RWPE2 (cell line): Measurements from ENCODE around the gene TTLL5.

ENCODE experiments used
- ATAC-seq: fragments of 200-7000 bp; cut with Tn5 transposase; 3 replicates; pipeline ENCODE4 v1.9.1; 2021; ENCODE audit warnings: low read depth
- DNase-seq: peaks from one replicate; pipeline ENCODE4 v3.0.0-alpha.2; 2020; ENCODE audit warnings: low spot score
- H3K27ac ChIP-seq: fragments of 450-650 bp; 2 replicates; pipeline ENCODE4 v1.5.1; 2017; ENCODE audit warnings: mild to moderate bottlenecking; ENCODE audit not compliant: poor library complexity, severe bottlenecking
- H3K27me3 ChIP-seq: fragments of 250-450 bp; sonication (Bioruptor Pico); 2 replicates; pipeline ENCODE4 v1.5.1; 2021; ENCODE audit warnings: mild to moderate bottlenecking, moderate library complexity; ENCODE audit not compliant: insufficient read depth, poor library complexity, severe bottlenecking
- H3K36me3 ChIP-seq: fragments of 250-450 bp; sonication (Bioruptor Pico); 2 replicates; pipeline ENCODE4 v1.5.1; 2020; ENCODE audit warnings: low read depth, mild to moderate bottlenecking, moderate library complexity
- H3K4me1 ChIP-seq: fragments of 250-450 bp; sonication (Bioruptor Pico); 2 replicates; pipeline ENCODE4 v1.5.1; 2021; ENCODE audit warnings: mild to moderate bottlenecking, moderate library complexity; ENCODE audit not compliant: insufficient read depth, poor library complexity, severe bottlenecking
- H3K4me3 ChIP-seq: fragments of 250-450 bp; sonication (Bioruptor Pico); 2 replicates; pipeline ENCODE4 v1.5.1; 2021; ENCODE audit warnings: mild to moderate bottlenecking, moderate library complexity; ENCODE audit not compliant: severe bottlenecking
- H3K9me3 ChIP-seq: fragments of 250-450 bp; sonication (Bioruptor Pico); 2 replicates; pipeline ENCODE4 v1.5.1; 2021; ENCODE audit warnings: mild to moderate bottlenecking, moderate library complexity; ENCODE audit not compliant: severe bottlenecking
- TF ChIP-seq, protein P1 (sequence below): fragments of 450-650 bp; IDR thresholded peaks from one replicate; pipeline ENCODE4 v1.5.1; 2017; ENCODE audit warnings: mild to moderate bottlenecking, moderate library complexity; ENCODE audit not compliant: poor library complexity, severe bottlenecking

The TTLL5 gene

DNA sequence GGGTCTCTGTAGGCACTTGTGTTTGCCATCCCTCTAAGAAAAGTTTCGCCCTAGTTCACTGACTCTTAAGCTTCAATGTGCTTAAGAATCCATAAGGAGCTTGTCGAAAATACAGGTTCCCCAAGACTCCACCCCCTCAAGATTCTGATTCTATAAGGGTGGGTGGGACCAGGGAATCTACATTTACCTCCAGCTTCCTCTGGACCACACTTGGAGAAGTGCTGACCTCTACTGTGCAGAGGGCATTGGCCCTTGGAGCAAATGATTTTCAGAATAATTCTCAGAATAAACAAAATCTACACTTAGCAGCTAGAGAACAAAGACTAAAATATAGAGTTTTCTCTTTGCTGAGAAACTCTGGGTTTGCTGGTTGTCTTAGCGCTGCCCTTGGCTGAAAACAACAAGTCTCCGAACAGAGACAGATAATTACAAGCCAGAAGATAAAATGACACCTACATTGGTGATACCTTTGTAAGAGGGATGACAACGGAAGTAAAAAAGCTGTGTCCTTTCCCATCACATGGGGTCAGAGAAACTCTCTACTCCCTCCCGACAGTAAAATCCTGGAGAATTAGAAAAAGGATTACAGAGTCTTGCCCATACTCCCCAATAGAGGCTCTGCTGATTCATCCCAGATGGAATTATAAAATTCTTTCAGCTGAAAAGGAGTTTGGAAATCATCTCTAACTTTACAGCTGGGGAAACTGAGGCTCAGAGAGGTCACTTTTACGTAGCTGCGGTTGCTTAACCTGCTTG lies 316.0 kb downstream of the TTLL5 start:
- ATAC-seq, result no peak
- no peak overlapping the region for H3K4me3 ChIP-seq

DNA sequence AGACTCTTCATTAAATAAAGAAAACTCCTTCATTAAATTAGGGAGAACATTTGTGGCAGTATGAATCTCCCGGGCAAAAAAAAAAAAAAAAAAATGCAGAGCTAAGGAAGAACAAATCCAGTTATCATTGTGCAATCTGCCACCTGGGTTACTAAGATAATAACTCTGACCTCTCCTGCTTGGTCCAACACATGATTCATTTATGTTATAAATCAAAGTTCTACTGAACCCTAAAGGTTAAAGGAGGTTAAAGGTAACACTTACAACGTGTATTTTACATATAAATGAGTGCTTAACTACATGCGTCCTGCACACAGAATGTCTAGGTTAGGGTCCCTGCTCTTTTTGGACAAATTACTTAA lies 316.5 kb downstream of the TTLL5 start:
- DNase-seq (no peak), ATAC-seq (no peak)
- peaks cover 5% of the 10 kb centered on the region for H3K4me1 ChIP-seq
- no peaks in the 10 kb centered on the region for H3K36me3 ChIP-seq
- TF ChIP-seq, protein P1, sequence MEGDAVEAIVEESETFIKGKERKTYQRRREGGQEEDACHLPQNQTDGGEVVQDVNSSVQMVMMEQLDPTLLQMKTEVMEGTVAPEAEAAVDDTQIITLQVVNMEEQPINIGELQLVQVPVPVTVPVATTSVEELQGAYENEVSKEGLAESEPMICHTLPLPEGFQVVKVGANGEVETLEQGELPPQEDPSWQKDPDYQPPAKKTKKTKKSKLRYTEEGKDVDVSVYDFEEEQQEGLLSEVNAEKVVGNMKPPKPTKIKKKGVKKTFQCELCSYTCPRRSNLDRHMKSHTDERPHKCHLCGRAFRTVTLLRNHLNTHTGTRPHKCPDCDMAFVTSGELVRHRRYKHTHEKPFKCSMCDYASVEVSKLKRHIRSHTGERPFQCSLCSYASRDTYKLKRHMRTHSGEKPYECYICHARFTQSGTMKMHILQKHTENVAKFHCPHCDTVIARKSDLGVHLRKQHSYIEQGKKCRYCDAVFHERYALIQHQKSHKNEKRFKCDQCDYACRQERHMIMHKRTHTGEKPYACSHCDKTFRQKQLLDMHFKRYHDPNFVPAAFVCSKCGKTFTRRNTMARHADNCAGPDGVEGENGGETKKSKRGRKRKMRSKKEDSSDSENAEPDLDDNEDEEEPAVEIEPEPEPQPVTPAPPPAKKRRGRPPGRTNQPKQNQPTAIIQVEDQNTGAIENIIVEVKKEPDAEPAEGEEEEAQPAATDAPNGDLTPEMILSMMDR, result no peak
- H3K27ac ChIP-seq, result peak overlapping the region; percentile 4
- no peaks in the 10 kb centered on the region for H3K9me3 ChIP-seq
- no peaks in the 10 kb centered on the region for H3K27me3 ChIP-seq
- no peak overlapping the region for H3K4me3 ChIP-seq

More for the DNA sequence above, 316.0 kb downstream of the TTLL5 start:
- Histone ChIP-seq H3K36me3 (no peaks in the 10 kb centered on the region), H3K27me3 (no peaks in the 10 kb centered on the region), H3K27ac (peak overlapping the region; percentile 4), H3K9me3 (no peaks in the 10 kb centered on the region), H3K4me1 (peaks cover 5% of the 10 kb centered on the region)
- no peak for DNase-seq
- TF ChIP-seq, protein P1, result peak; percentile 17

DNA sequence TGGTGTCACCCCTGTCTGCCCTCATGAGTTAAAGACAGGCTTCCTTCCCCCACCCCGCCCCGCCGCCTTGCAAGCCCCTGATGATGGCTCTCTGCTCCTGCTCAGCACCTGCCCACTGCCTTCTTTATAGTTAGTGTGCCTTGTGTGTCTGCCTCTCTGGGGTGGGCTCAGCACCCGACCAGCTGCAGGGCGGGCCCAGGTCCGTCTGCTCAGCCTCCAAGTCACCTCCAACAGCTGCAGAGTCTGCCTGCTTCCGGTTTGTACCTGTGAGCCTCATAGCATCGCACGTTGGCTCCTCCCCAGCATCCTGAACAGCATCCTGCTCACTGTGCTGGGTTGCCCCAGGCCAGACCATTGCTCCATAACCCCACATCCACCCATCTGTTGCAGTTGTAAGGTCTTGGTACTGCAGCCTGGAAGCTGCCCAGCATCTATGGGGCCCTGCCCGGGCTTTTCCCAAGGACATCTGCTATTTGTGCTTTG lies 317.2 kb downstream of the TTLL5 start:
- Histone ChIP-seq H3K4me3 (no peak overlapping the region), H3K4me1 (peaks cover 5% of the 10 kb centered on the region), H3K27ac (no peak overlapping the region), H3K36me3 (no peaks in the 10 kb centered on the region), H3K9me3 (no peaks in the 10 kb centered on the region), H3K27me3 (no peaks in the 10 kb centered on the region)
- peak; percentile 16; the same call in 1 of the 3 replicates for ATAC-seq
- no peak for DNase-seq
- TF ChIP-seq, protein P1, result no peak

DNA sequence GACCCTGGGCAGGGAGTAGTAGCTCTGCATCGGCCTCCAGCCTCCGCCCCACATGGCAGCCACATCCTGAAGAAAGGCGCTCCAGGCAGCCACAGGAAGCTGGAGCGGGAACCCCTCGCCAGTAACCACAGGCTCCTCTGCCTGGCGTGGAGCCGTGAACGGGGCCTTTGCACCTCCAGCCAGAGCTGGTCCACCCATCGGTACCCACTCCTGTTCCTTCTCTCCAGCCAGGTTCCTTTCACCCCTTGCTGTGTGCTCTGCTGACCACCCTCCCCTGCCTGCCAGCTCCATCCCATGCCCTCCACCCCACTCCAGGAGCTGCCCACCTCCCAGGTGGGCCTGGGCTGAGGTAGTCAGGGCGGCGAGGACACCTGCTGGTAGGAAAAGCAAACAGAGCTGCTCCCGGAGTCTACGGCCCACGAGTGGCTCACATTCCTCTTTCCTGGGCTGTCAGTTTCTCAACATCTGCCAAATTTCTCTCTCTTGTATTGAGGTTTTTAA lies 318.1 kb downstream of the TTLL5 start:
- TF ChIP-seq, protein P1, result peak; percentile 73
- Histone ChIP-seq H3K9me3 (no peaks in the 10 kb centered on the region), H3K4me1 (peaks cover 5% of the 10 kb centered on the region), H3K27ac (no peak overlapping the region), H3K27me3 (no peaks in the 10 kb centered on the region), H3K36me3 (no peaks in the 10 kb centered on the region), H3K4me3 (no peak overlapping the region)
- DNase-seq (no peak), ATAC-seq (no peak)
